Esophagus (tissue), 2 donors: ENCODE measurements around the gene TRIM7. TPM values are rescaled to one million over a fixed set of nuclear protein-coding genes. Genes with fewer than 3 reads are reported as not detected.
"Not testable (repeated sequence)": the region's sequence is repeated elsewhere in the genome, so short reads cannot be mapped to it uniquely, and the experiment has no call there.

Experiments
- H3K27ac ChIP-seq, 2 donors: one replicate each; pipeline ENCODE4 v1.5.1; 2013; ENCODE audit warnings: low read depth in 2 of 2, mild to moderate bottlenecking in 2 of 2, inconsistent platforms in 1 of 2, low read length in 1 of 2, moderate library complexity in 1 of 2
- H3K27me3 ChIP-seq, 2 donors: one replicate each; pipeline ENCODE4 v1.6.1; 2013; ENCODE audit warnings: low read length in 2 of 2, control low read depth in 1 of 2, mild to moderate bottlenecking in 1 of 2; ENCODE audit not compliant: insufficient read depth in 2 of 2, control insufficient read depth in 1 of 2
- H3K36me3 ChIP-seq, 2 donors: one replicate each; pipeline ENCODE4 v1.6.1; 2013; ENCODE audit warnings: low read length in 1 of 2; ENCODE audit not compliant: control insufficient read depth in 2 of 2, insufficient read depth in 2 of 2
- H3K4me1 ChIP-seq, 2 donors: one replicate each; pipeline ENCODE4 v1.6.1; 2013; ENCODE audit warnings: low read length in 1 of 2; ENCODE audit not compliant: control insufficient read depth in 2 of 2, insufficient read depth in 2 of 2
- H3K4me3 ChIP-seq, 2 donors: one replicate each; pipeline ENCODE4 v1.5.1; 2013; ENCODE audit warnings: low read length in 2 of 2, mild to moderate bottlenecking in 2 of 2, low read depth in 1 of 2, moderate library complexity in 1 of 2
- H3K9me3 ChIP-seq, 2 donors: one replicate each; pipeline ENCODE4 v1.6.1; 2013; ENCODE audit warnings: mild to moderate bottlenecking in 2 of 2, low read depth in 1 of 2, low read length in 1 of 2, moderate library complexity in 1 of 2; ENCODE audit not compliant: control insufficient read depth in 2 of 2, insufficient read depth in 1 of 2
- WGBS, 2 donors: extraction: QIAGEN DNeasy Blood & Tissue Kit; methylation state at CpG; one replicate each; pipeline ENCODE4 v1.1.7; 2013; 5-methylcytosine and 5-hydroxymethylcytosine counted together
- polyA plus RNA-seq, 2 donors: library from polyadenylated mRNA; stranded (reverse); fragments of 200-250 nt; gene quantifications; one replicate each; pipeline ENCODE4 v1.2.3, GENCODE V29; 2013
- donor health status: healthy with polysubstance abuse.
- donor health status: Bipolar disorder and iron deficiency.

The TRIM7 gene
- polyA plus RNA-seq, 2 donors: 26.9 to 33.8 TPM

GRCh38 chr5:181159286-181160151, 45.5 kb downstream of the TRIM7 start:
- Histone ChIP-seq H3K27me3 (no peaks in the 10 kb centered on the region), H3K9me3 (peaks cover 0 to 4% of the 10 kb centered on the region in 2 donors), H3K4me3 (no peak overlapping the region), H3K4me1 (peaks cover 0 to 6% of the 10 kb centered on the region in 2 donors), H3K36me3 (no peaks in the 10 kb centered on the region), H3K27ac (peak overlapping the region in 1 of 2 donors; percentile 45)
- WGBS, 2 donors: 49 to 56% methylated on average over 20 of the region's 20 CpGs

DNA sequence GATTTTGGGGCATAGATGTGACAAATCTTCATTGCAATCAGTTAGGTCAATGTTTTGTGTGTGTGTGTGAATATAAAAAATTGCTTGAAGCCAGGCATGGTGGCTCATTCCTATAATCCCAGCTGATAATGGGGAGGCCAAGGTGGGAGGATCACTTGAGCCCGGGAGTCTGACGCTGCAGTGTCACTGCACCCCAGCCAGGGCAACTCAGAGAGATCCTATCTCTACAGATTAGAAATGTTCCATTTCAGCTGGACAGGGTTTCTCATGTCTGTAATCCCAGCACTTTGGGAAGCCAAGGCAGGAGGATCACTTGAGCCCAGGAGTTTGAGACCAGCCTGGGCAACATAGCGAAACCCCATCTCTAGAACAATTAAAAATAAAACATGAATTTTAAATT, 46.1 kb downstream of the TRIM7 start:
- no peak overlapping the region for H3K27ac ChIP-seq

DNA sequence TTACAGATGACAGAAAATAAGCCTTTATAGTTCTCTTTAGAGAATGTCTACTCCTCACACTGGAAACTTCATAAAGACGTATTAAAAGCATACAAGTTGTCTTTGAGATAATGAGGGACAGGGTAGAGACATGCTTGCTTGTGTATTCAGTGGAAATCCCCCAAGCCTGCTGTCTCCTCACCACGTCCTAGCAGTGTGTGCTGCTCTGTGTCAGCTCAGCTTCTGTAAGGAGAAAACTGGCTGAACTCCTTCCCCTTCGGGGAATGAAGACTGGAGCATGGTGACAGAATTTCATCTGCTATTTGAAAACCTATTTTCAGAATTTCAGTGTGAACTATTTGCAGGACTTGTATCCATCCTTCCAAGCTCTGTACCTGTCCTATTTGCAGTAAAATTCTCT, 48.2 kb downstream of the TRIM7 start:
- WGBS, 2 donors: 36 to 50% methylated on average over 3 of the region's 3 CpGs
- Histone ChIP-seq H3K27ac (no peak overlapping the region), H3K4me1 (peaks cover 0 to 5% of the 10 kb centered on the region in 2 donors), H3K27me3 (no peaks in the 10 kb centered on the region), H3K9me3 (no peaks in the 10 kb centered on the region), H3K36me3 (no peaks in the 10 kb centered on the region), H3K4me3 (no peak overlapping the region)

More for the DNA sequence above, 46.1 kb downstream of the TRIM7 start:
- peaks cover 0 to 5% of the 10 kb centered on the region in 2 donors for H3K4me1 ChIP-seq
- WGBS, 2 donors: 95 to 98% methylated on average over 3 of the region's 3 CpGs
- no peaks in the 10 kb centered on the region for H3K27me3 ChIP-seq
- peaks cover 0 to 2% of the 10 kb centered on the region in 2 donors for H3K9me3 ChIP-seq
- H3K4me3 ChIP-seq: no peak overlapping the region
- H3K36me3 ChIP-seq: no peaks in the 10 kb centered on the region

DNA sequence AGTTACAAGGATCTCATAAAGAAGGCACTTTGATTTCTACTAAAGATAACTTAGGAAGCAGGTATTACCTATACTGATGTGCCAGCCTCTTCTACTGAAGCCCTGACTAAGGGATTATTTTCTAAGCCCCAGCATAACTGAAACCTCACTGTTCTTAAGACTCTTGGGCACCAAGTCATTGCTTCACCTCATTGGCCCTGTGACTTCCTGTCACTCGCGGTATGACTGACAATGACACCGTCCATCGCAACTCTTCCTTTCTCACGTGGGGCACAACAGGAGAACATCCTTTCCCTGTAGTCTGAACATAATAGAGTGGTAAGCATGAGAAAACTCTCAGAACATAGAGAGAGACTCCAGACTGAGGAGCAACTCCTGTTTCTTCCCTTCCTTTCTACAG, 51.2 kb downstream of the TRIM7 start:
- H3K27me3 ChIP-seq: no peaks in the 10 kb centered on the region
- no peaks in the 10 kb centered on the region for H3K36me3 ChIP-seq
- peaks cover 0 to 8% of the 10 kb centered on the region in 2 donors for H3K4me1 ChIP-seq
- no peak overlapping the region for H3K4me3 ChIP-seq
- WGBS, 2 donors: 67 to 73% methylated on average over 5 of the region's 5 CpGs
- no peaks in the 10 kb centered on the region for H3K9me3 ChIP-seq
- H3K27ac ChIP-seq: no peak overlapping the region

DNA sequence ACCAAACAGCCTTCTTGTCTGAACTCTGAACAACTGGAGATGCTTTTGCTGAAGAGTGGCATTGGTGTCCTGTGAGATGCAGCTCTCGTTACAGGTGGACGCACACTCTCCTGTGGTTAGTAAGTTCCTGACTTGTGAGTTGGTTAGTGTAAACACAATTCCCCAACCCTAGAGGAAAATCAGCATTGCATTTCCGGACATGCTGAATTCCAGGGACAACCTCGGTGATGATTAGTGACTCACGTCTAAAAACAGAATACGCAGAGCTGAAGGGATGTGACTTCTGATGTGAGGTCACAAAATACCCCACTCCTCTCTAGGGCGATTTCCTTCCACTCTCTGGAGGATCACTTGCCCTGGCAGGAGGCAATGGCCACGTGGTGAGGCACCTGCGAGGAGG, 52.6 kb downstream of the TRIM7 start:
- Histone ChIP-seq H3K27ac (no peak overlapping the region), H3K36me3 (no peaks in the 10 kb centered on the region), H3K4me3 (no peak overlapping the region), H3K9me3 (no peaks in the 10 kb centered on the region), H3K27me3 (no peaks in the 10 kb centered on the region), H3K4me1 (peaks cover 0 to 12% of the 10 kb centered on the region in 2 donors)
- 62 to 76% methylated on average over 9 of the region's 9 CpGs for WGBS, 2 donors

- H3K9me3 ChIP-seq: no peaks in the 10 kb centered on the region
- H3K36me3 ChIP-seq: no peaks in the 10 kb centered on the region
- H3K27me3 ChIP-seq: no peaks in the 10 kb centered on the region
- no peak overlapping the region for H3K4me3 ChIP-seq
- H3K4me1 ChIP-seq: peaks cover 0 to 12% of the 10 kb centered on the region in 2 donors
- no peak overlapping the region for H3K27ac ChIP-seq
- WGBS, 2 donors: 41 to 43% methylated on average over 9 of the region's 9 CpGs
Measured at GRCh38 chr5:181151146-181151545, 53.9 kb downstream of the TRIM7 start.

DNA sequence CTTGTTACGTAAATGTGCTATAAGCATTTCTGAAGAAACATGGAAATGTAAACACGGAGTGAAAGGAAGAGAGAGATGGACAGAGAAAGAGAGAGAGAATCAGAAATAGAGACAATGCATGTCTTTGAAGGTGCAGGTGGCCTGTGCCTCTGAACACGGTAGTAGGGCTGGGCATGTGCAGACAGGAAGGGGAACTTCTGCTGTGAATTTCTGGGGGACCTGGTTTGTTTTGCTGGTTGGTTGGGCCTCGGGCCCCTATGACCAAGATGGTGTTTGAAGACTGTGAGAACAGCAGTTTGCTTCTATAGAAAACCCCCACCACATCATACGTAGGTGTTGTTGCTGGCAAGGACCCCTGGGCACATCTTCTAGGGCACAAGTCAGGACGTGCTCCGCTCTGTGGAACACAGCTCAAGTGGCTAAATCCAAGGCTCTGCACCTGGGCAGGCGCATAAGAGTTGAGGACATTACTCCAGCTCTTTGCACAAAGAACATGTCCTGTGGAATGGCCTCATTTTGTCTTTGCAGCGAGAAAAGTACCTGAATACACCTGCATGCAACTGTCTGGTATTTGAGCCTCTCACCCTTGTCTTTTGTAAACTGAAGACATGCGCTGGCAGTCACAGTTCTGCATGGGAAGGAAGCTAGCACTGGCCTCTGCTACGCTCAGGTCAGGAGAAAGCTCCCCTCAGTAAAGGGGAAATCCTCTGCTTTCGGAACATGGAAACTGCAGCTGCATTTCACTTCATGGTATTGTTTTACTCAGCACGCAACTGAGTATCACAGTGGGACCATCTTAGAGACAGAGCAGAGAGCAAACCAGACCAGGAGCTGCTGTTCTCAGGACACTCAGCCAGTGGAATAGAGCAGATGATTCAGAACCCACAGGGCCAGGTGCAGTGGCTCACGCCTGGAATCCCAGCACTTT, 54.9 kb downstream of the TRIM7 start:
- Histone ChIP-seq H3K36me3 (no peaks in the 10 kb centered on the region), H3K27me3 (no peaks in the 10 kb centered on the region), H3K4me3 (no peak overlapping the region), H3K9me3 (no peaks in the 10 kb centered on the region), H3K27ac (peak overlapping the region; percentile 17 to 37), H3K4me1 (peaks cover 0 to 12% of the 10 kb centered on the region in 2 donors)
- 50 to 61% methylated on average over 14 of the region's 14 CpGs for WGBS, 2 donors

DNA sequence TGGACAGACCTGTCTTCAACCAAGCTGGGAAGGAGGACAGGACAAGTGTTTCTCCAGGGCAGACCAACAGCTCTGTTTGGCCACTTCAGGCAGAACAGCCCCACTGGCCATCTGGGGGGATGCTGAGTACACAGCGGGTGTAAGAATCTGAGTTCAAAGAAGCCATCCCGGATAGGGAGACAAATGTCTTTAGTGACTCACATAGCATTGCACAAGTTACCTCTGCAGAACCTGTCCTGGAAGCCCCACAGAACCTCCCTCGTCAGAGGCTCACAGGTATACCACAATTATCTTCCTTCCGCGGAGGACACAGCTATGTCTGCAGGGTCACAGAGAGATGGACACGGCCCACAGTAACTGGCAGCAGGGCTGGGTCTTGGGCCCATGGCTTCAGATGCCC, 55.6 kb downstream of the TRIM7 start:
- Histone ChIP-seq H3K9me3 (no peaks in the 10 kb centered on the region), H3K36me3 (no peaks in the 10 kb centered on the region), H3K4me3 (no peak overlapping the region), H3K27ac (peak overlapping the region; percentile 17 to 37), H3K4me1 (peaks cover 0 to 12% of the 10 kb centered on the region in 2 donors), H3K27me3 (no peaks in the 10 kb centered on the region)
- WGBS, 2 donors: 56 to 69% methylated on average over 6 of the region's 6 CpGs

- not testable (repeated sequence) for H3K36me3 ChIP-seq, H3K9me3 ChIP-seq, H3K4me3 ChIP-seq, H3K27me3 ChIP-seq, H3K27ac ChIP-seq
- WGBS, 2 donors: 56 to 74% methylated on average over 7 of the region's 7 CpGs
- H3K4me1 ChIP-seq: peaks cover 0 to 12% of the 10 kb centered on the region in 2 donors
Measured at GRCh38 chr5:181146927-181147636, 57.9 kb downstream of the TRIM7 start, which contains the start of gene OR2V2. Gene OR2V2 (plus strand): TSS chr5:181147586. CDS start chr5:181154943, 7,357 bp downstream.
